Measurements from ENCODE around the gene EAF1. TPM values are rescaled to one million over a fixed set of nuclear protein-coding genes. Genes with fewer than 3 reads are reported as not detected.

EAF1 gene
- total RNA-seq, 1 experiment from 2014 or later, result 32.1 TPM

DNA sequence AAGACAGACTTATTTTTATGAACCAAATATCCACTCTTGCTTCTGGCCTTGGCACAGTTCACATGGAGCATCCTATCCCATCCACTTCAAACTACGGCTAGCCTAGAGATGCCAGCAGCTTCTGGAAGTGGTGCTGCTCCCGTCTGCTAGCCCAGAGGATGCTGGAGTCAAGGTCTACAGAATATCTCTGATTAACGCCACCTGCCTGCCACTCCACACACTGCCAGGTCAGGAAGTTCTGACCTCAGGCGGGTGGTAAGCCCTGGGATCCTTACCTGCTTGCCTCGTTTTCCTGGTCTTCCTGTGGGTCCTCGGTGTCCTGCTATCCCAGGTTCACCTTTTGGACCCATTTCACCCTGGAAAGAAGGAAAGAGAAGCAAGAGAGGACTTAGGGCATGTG is 42.9 kb downstream of the EAF1 start:
- H3K9me2 ChIP-seq (ENCODE audit: insufficient read depth), result no peaks in the 10 kb centered on the region
- no peak for TF ChIP-seq SP1 (IDR thresholded peaks at IDR 0.05; ENCODE audit: low read depth)
- TF ChIP-seq, protein P1, sequence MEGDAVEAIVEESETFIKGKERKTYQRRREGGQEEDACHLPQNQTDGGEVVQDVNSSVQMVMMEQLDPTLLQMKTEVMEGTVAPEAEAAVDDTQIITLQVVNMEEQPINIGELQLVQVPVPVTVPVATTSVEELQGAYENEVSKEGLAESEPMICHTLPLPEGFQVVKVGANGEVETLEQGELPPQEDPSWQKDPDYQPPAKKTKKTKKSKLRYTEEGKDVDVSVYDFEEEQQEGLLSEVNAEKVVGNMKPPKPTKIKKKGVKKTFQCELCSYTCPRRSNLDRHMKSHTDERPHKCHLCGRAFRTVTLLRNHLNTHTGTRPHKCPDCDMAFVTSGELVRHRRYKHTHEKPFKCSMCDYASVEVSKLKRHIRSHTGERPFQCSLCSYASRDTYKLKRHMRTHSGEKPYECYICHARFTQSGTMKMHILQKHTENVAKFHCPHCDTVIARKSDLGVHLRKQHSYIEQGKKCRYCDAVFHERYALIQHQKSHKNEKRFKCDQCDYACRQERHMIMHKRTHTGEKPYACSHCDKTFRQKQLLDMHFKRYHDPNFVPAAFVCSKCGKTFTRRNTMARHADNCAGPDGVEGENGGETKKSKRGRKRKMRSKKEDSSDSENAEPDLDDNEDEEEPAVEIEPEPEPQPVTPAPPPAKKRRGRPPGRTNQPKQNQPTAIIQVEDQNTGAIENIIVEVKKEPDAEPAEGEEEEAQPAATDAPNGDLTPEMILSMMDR (IDR thresholded peaks at IDR 0.05 in 2 of 3, conservative IDR thresholded peaks at IDR 0.05 in 1 of 3; ENCODE audit: borderline replicate concordance in 1 of 3, insufficient read depth in 1 of 3, low read depth in 2 of 3, low read length in 2 of 3), result peak in 2 of 3 experiments; percentile 25 to 29; a peak in 3 of 6 replicates
- no peaks in the 10 kb centered on the region for H4K20me1 ChIP-seq (ENCODE audit: insufficient read depth)
- H2AFZ ChIP-seq (ENCODE audit: low read depth, low read length, poor library complexity, severe bottlenecking), result no peak overlapping the region
- no peaks in the 10 kb centered on the region for H3K9me3 ChIP-seq (ENCODE audit: control insufficient read depth in 1 of 2, insufficient read depth in 1 of 2, low read depth in 1 of 2, low read length in 2 of 2)
- no peaks in the 10 kb centered on the region for H3K36me3 ChIP-seq (ENCODE audit: control insufficient read depth in 1 of 2, insufficient read depth in 2 of 2, low read length in 2 of 2)
- H3K9ac ChIP-seq (ENCODE audit: low read length), result no peak overlapping the region
- no TSS peak for BruUV-seq (replicated peaks)
- no peak for DNase-seq (ENCODE audit: low read depth, low spot score)
- H3K79me2 ChIP-seq (ENCODE audit: insufficient read depth, low read length), result no peaks in the 10 kb centered on the region
- H3K4me2 ChIP-seq (ENCODE audit: low read length), result no peak overlapping the region
- POLR2A ChIA-PET, result no interaction called here
- ATAC-seq, result peak; percentile 79
- no peak overlapping the region for H3K4me3 ChIP-seq (replicated peaks in 1 of 2; ENCODE audit: low read depth in 1 of 2, low read length in 2 of 2)
- no peak overlapping the region for H3K27ac ChIP-seq (ENCODE audit: low read depth, low read length)
- RAD21 ChIA-PET (ENCODE audit: low non-redundant PET in 1 of 2, low total read pairs in 2 of 2, uncharacterized antibody in 2 of 2, unreplicated experiment in 2 of 2), result no interaction called here
- intact Hi-C loops (cut with micrococcal nuclease), result no loop called here
- H3K27me3 ChIP-seq (ENCODE audit: insufficient read depth, low read length), result no peaks in the 10 kb centered on the region
- no peaks in the 10 kb centered on the region for H3K4me1 ChIP-seq (ENCODE audit: control insufficient read depth in 1 of 2, insufficient read depth in 2 of 2, low read length in 2 of 2)
- CTCF ChIA-PET, result no interaction called here

GRCh38 chr3:15470849-15471248 is 43.5 kb downstream of the EAF1 start:
- H3K27ac ChIP-seq (ENCODE audit: low read depth, low read length), result no peak overlapping the region
- H3K27me3 ChIP-seq (ENCODE audit: insufficient read depth, low read length), result no peaks in the 10 kb centered on the region
- no TSS peak for BruUV-seq (replicated peaks)
- H3K9me2 ChIP-seq (ENCODE audit: insufficient read depth), result no peaks in the 10 kb centered on the region
- DNase-seq (ENCODE audit: low read depth, low spot score), result no peak
- no peaks in the 10 kb centered on the region for H3K36me3 ChIP-seq (ENCODE audit: control insufficient read depth in 1 of 2, insufficient read depth in 2 of 2, low read length in 2 of 2)
- no peak overlapping the region for H3K4me3 ChIP-seq (replicated peaks in 1 of 2; ENCODE audit: low read depth in 1 of 2, low read length in 2 of 2)
- H3K4me2 ChIP-seq (ENCODE audit: low read length), result no peak overlapping the region
- ChIA-PET CTCF (no interaction called here), POLR2A (no interaction called here), RAD21 (ENCODE audit: low non-redundant PET in 1 of 2, low total read pairs in 2 of 2, uncharacterized antibody in 2 of 2, unreplicated experiment in 2 of 2) (no interaction called here)
- H3K79me2 ChIP-seq (ENCODE audit: insufficient read depth, low read length), result no peaks in the 10 kb centered on the region
- TF ChIP-seq SRF (IDR thresholded peaks at IDR 0.05; ENCODE audit: low read depth) (no peak), CBX3 (IDR thresholded peaks at IDR 0.05; ENCODE audit: low read depth) (no peak), EGR1 (IDR thresholded peaks at IDR 0.05; ENCODE audit: low read depth) (no peak), YY1 (IDR thresholded peaks at IDR 0.05; ENCODE audit: extremely low read depth, insufficient replicate concordance, low read depth, low read length) (no peak), SIN3A (IDR thresholded peaks at IDR 0.05; ENCODE audit: low read depth) (no peak), CEBPB (IDR thresholded peaks at IDR 0.05; ENCODE audit: low read depth) (no peak), FOSL1 (IDR thresholded peaks at IDR 0.05; ENCODE audit: low read depth) (no peak)
- intact Hi-C loops (cut with micrococcal nuclease), result no loop called here
- no peak overlapping the region for H2AFZ ChIP-seq (ENCODE audit: low read depth, low read length, poor library complexity, severe bottlenecking)
- H3K9ac ChIP-seq (ENCODE audit: low read length), result no peak overlapping the region
- no peak for ATAC-seq
- H3K4me1 ChIP-seq (ENCODE audit: control insufficient read depth in 1 of 2, insufficient read depth in 2 of 2, low read length in 2 of 2), result no peaks in the 10 kb centered on the region
- no peaks in the 10 kb centered on the region for H4K20me1 ChIP-seq (ENCODE audit: insufficient read depth)
- no peaks in the 10 kb centered on the region for H3K9me3 ChIP-seq (ENCODE audit: control insufficient read depth in 1 of 2, insufficient read depth in 1 of 2, low read depth in 1 of 2, low read length in 2 of 2)

Data from HCT116 (cell line).